ENCODE data around the gene UBE2G1. TPM values are rescaled to one million over a fixed set of nuclear protein-coding genes. Genes with fewer than 3 reads are reported as not detected.
"Not testable (repeated sequence)": the region's sequence is repeated elsewhere in the genome, so short reads cannot be mapped to it uniquely, and the experiment has no call there.

The UBE2G1 gene
- total and polyA plus RNA-seq, 4 donors = 8.0 to 47.5 (median 34.4) TPM

DNA sequence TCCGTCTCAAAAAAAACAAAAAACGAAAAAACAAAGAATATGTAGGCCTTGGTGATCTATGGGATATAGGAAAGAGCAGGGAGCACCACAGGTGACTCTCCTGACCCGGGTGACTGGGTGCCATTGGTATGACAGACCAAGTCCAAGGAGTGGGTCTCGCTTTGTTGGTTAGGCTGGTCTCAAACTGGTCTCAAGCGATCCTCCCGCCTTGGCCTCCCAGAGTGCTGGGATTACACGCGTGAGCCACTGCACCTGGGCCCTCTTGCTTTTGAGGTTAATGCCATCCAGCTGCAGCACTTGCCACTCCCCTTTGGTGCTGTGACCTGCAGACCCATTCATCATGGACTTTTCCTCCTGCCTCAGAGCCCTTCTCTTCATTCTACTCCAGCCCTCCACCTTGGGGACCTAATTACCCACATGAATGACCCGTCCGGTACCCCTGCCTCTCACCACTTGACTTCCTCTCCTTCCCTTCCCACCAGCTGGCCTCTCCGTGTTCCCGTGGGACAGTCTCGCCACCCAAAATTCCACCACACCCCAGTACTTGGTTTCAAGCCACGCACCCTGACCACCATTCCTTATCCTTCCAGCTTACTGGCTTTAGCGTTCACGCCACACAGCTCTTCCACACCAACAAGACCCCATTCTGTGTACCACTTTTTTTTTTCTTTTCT lies 3.2 kb upstream of the UBE2G1 start:
- H3K27ac ChIP-seq (ENCODE audit: low read depth in 1 of 2, low read length in 1 of 2) = no peak overlapping the region
- DNase-seq (no peak), ATAC-seq (ENCODE audit: insufficient read depth, low FRiP score) (no peak)
- H3K9me3 ChIP-seq (ENCODE audit: control insufficient read depth in 4 of 4, insufficient read depth in 3 of 4, low read length in 3 of 4) = no peaks in the 10 kb centered on the region
- H3K9ac ChIP-seq (ENCODE audit: insufficient read depth in 1 of 2, low read length in 2 of 2) = no peak overlapping the region
- WGBS, 2 donors = 93 to 95% methylated on average over 16 of the region's 16 CpGs
- H3K27me3 ChIP-seq (ENCODE audit: control insufficient read depth in 3 of 3, insufficient read depth in 3 of 3, low read length in 2 of 3) = no peaks in the 10 kb centered on the region
- H3K4me1 ChIP-seq (ENCODE audit: control insufficient read depth in 5 of 5, insufficient read depth in 5 of 5, low read length in 5 of 5) = peaks cover 0 to 7% (median under 1%) of the 10 kb centered on the region in 5 donors
- no peak overlapping the region for H3K4me3 ChIP-seq
- no peaks in the 10 kb centered on the region for H3K36me3 ChIP-seq (ENCODE audit: control insufficient read depth in 4 of 4, insufficient read depth in 4 of 4, low read length in 4 of 4)
- TF ChIP-seq, protein P1, sequence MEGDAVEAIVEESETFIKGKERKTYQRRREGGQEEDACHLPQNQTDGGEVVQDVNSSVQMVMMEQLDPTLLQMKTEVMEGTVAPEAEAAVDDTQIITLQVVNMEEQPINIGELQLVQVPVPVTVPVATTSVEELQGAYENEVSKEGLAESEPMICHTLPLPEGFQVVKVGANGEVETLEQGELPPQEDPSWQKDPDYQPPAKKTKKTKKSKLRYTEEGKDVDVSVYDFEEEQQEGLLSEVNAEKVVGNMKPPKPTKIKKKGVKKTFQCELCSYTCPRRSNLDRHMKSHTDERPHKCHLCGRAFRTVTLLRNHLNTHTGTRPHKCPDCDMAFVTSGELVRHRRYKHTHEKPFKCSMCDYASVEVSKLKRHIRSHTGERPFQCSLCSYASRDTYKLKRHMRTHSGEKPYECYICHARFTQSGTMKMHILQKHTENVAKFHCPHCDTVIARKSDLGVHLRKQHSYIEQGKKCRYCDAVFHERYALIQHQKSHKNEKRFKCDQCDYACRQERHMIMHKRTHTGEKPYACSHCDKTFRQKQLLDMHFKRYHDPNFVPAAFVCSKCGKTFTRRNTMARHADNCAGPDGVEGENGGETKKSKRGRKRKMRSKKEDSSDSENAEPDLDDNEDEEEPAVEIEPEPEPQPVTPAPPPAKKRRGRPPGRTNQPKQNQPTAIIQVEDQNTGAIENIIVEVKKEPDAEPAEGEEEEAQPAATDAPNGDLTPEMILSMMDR (IDR thresholded peaks at IDR 0.05; ENCODE audit: control extremely low read depth, extremely low read depth) = no peak

DNA sequence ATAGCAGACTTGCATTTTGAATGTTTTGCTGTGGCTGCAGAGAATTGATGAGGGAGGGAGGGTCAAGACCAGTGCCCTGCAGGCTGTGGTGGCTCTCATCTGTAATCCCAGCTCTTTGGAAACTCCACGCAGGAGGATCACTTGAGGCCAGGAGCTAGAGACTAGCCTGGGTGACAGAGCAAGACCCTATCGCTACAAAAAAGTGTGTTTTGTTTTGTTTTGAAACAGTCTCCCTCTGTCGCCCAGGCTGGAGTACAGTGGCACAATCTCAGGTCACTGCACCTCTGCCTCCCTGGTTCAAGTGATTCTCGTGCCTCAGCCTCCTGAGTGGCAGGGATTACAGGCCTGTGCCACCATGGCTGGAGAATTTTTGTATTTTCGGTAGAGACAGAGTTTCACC lies 1.9 kb upstream of the UBE2G1 start:
- no peak overlapping the region for H3K4me3 ChIP-seq
- no peak overlapping the region for H3K9ac ChIP-seq (ENCODE audit: insufficient read depth in 1 of 2, low read length in 2 of 2)
- DNase-seq (no peak), ATAC-seq (ENCODE audit: insufficient read depth, low FRiP score) (no peak)
- H3K36me3 ChIP-seq (ENCODE audit: control insufficient read depth in 4 of 4, insufficient read depth in 4 of 4, low read length in 4 of 4) = no peaks in the 10 kb centered on the region
- peaks cover 0 to 10% (median 4%) of the 10 kb centered on the region in 5 donors for H3K4me1 ChIP-seq (ENCODE audit: control insufficient read depth in 5 of 5, insufficient read depth in 5 of 5, low read length in 5 of 5)
- H3K9me3 ChIP-seq (ENCODE audit: control insufficient read depth in 4 of 4, insufficient read depth in 3 of 4, low read length in 3 of 4) = no peaks in the 10 kb centered on the region
- WGBS, 2 donors = 90 to 97% methylated on average over 5 of the region's 5 CpGs
- H3K27me3 ChIP-seq (ENCODE audit: control insufficient read depth in 3 of 3, insufficient read depth in 3 of 3, low read length in 2 of 3) = no peaks in the 10 kb centered on the region
- H3K27ac ChIP-seq (ENCODE audit: low read depth in 1 of 2, low read length in 1 of 2) = no peak overlapping the region
- TF ChIP-seq, protein P1 (IDR thresholded peaks at IDR 0.05; ENCODE audit: control extremely low read depth, extremely low read depth) = no peak

DNA sequence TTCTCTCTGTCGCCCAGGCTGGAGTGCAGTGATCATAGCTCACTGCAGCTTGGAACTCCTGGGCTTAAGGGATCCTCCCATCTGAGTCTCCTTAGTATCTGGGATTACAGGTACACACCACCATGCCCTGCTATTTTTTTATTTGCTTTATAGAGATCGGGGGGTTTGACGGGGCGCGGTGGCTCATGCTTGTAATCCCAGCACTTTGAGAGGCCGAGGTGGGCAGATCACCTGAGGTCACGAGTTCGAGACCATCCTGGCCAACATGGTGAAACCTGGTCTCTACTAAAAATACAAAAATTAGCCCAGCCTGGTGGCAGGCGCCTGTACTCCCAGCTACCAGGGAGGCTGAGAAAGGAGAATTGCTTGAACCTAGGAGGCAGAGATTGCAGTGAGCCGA lies 702 bp upstream of the UBE2G1 start:
- H3K27ac ChIP-seq (ENCODE audit: low read depth in 1 of 2, low read length in 1 of 2) = peak overlapping the region; percentile 59 to 82
- not testable (repeated sequence) for H3K36me3 ChIP-seq (ENCODE audit: control insufficient read depth in 4 of 4, insufficient read depth in 4 of 4, low read length in 4 of 4); H3K4me1 ChIP-seq (ENCODE audit: control insufficient read depth in 5 of 5, insufficient read depth in 5 of 5, low read length in 5 of 5); ATAC-seq (ENCODE audit: insufficient read depth, low FRiP score); DNase-seq; H3K4me3 ChIP-seq; H3K27me3 ChIP-seq (ENCODE audit: control insufficient read depth in 3 of 3, insufficient read depth in 3 of 3, low read length in 2 of 3); H3K9ac ChIP-seq (ENCODE audit: insufficient read depth in 1 of 2, low read length in 2 of 2); H3K9me3 ChIP-seq (ENCODE audit: control insufficient read depth in 4 of 4, insufficient read depth in 3 of 4, low read length in 3 of 4)
- WGBS, 2 donors = 94 to 98% methylated on average over 10 of the region's 10 CpGs

DNA sequence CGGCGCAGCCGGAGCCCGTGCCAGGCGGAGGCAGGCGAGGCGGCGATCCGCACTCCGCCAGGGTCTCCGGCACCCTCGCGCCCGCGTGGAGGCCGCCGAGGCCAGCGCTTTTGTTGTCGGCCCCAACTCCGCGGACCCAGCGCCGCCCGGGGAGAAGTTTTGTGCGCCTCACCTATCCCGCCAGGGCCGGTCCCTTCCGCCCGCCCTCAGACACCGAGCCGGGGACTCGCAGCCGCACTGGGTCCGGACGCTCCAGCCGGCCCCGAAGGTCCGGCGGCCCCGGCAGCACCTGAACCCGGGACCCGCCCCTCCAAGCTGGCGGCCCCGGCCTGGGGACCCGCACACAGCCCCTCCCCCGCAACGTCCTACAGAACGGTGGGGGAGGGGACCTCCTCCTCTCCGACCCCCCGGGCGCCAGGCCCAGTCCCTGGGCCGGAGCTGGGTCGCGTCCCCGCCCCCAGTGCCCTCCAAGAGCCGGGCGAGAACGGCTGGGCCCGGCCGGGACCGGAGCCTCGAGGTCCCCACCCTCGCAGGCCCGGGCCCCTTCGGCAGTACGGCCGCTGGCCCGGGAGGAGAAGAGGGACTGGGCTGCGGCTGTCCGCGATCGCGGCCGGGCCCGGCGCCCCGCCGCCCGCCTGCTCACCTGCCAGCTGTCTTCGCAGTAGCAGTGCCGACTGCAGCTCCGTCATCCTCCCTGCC lies 698 bp downstream of the UBE2G1 start:
- peak; percentile 3 for ATAC-seq (ENCODE audit: insufficient read depth, low FRiP score)
- H3K9me3 ChIP-seq (ENCODE audit: control insufficient read depth in 4 of 4, insufficient read depth in 3 of 4, low read length in 3 of 4) = no peaks in the 10 kb centered on the region
- 0% methylated on average over 66 to 82 of the region's 82 CpGs for WGBS, 2 donors
- peak overlapping the region; percentile 94 for H3K4me3 ChIP-seq
- peak; percentile 44 to 54 (median 54) for DNase-seq
- H3K36me3 ChIP-seq (ENCODE audit: control insufficient read depth in 4 of 4, insufficient read depth in 4 of 4, low read length in 4 of 4) = peaks cover 0 to 4% (median 0%) of the 10 kb centered on the region in 4 donors
- H3K27ac ChIP-seq (ENCODE audit: low read depth in 1 of 2, low read length in 1 of 2) = peak overlapping the region; percentile 97 to 99
- H3K9ac ChIP-seq (ENCODE audit: insufficient read depth in 1 of 2, low read length in 2 of 2) = peak overlapping the region in 1 of 2 donors; percentile 68
- TF ChIP-seq, protein P1 (IDR thresholded peaks at IDR 0.05; ENCODE audit: control extremely low read depth, extremely low read depth) = no peak
- H3K27me3 ChIP-seq (ENCODE audit: control insufficient read depth in 3 of 3, insufficient read depth in 3 of 3, low read length in 2 of 3) = no peaks in the 10 kb centered on the region
- peaks cover 0 to 10% (median 4%) of the 10 kb centered on the region in 5 donors for H3K4me1 ChIP-seq (ENCODE audit: control insufficient read depth in 5 of 5, insufficient read depth in 5 of 5, low read length in 5 of 5)

All from lung (tissue), 12 donors.